IMR-90 (cell line): Measurements from ENCODE around the gene CEP55. TPM values are rescaled to one million over a fixed set of nuclear protein-coding genes. Genes with fewer than 3 reads are reported as not detected.

Experiments used
- ATAC-seq: fragments of 200-7000 bp; cut with Tn5 transposase; 2 replicates; pipeline ENCODE4 v1.9.1; 2020; ENCODE audit warnings: low read depth, mild to moderate bottlenecking, moderate library complexity
- BruUV-seq: library from RNA; stranded (reverse); fragments of 400-500 nt; replicated peaks from 2 replicates; lab custom pipeline; 2021; lab: Mats Ljungman, UMichigan
- CTCF ChIA-PET: fragments of 300-600 bp; formaldehyde crosslinking; extraction: SDS; loops from one replicate; lab custom pipeline; 2021; ENCODE audit warnings: antibody characterized with exemption; lab: Yijun Ruan, JAX
- POLR2A ChIA-PET: fragments of 300-600 bp; sonication (Branson Sonifier 250); formaldehyde crosslinking; loops from one replicate; lab custom pipeline; 2022; ENCODE audit warnings: antibody characterized with exemption; ENCODE audit not compliant: unreplicated experiment; lab: Charles Lee
- DNase-seq: peaks from one replicate; pipeline ENCODE4 v3.0.0; 2013
- H2AFZ ChIP-seq: replicated peaks from 2 replicates; pipeline ENCODE3; 2013; ENCODE audit warnings: low read length, mild to moderate bottlenecking; ENCODE audit not compliant: poor library complexity
- H2AK5ac ChIP-seq: 2 replicates; pipeline ENCODE4 v1.6.1; 2013; ENCODE audit warnings: low read depth, low read length, inconsistent platforms
- H2AK9ac ChIP-seq: replicated peaks from 2 replicates; pipeline ENCODE3; 2013; ENCODE audit warnings: mild to moderate bottlenecking, low read depth, low read length, moderate library complexity; ENCODE audit not compliant: poor library complexity
- H2BK120ac ChIP-seq: 2 replicates; pipeline ENCODE4 v1.6.1; 2013; ENCODE audit warnings: low read depth, low read length, inconsistent platforms
- H2BK15ac ChIP-seq: 3 replicates; pipeline ENCODE4 v1.6.1; 2013; ENCODE audit warnings: low read depth, low read length, inconsistent platforms
- H2BK20ac ChIP-seq: 2 replicates; pipeline ENCODE4 v1.6.1; 2013; ENCODE audit warnings: low read depth, mild to moderate bottlenecking, inconsistent platforms, low read length, moderate library complexity
- H2BK5ac ChIP-seq: 2 replicates; pipeline ENCODE4 v1.6.1; 2013; ENCODE audit warnings: mild to moderate bottlenecking, low read depth, low read length, inconsistent platforms; ENCODE audit not compliant: poor library complexity, severe bottlenecking
- H3K14ac ChIP-seq: replicated peaks from 2 replicates; pipeline ENCODE4 v1.6.1; 2013; ENCODE audit warnings: low read depth, low read length, inconsistent platforms
- H3K18ac ChIP-seq: 2 replicates; pipeline ENCODE4 v1.6.1; 2013; ENCODE audit warnings: low read depth, low read length, control low read depth
- H3K23ac ChIP-seq: 2 replicates; pipeline ENCODE4 v1.6.1; 2013; ENCODE audit warnings: low read depth, low read length, inconsistent platforms
- H3K27ac ChIP-seq: 2 replicates; pipeline ENCODE4 v1.5.1; 2013; ENCODE audit warnings: mild to moderate bottlenecking, control low read depth, low read length; ENCODE audit not compliant: insufficient read depth
- H3K27me3 ChIP-seq: 2 replicates; pipeline ENCODE4 v1.6.1; 2013; ENCODE audit warnings: low read length; ENCODE audit not compliant: control insufficient read depth, insufficient read depth
- H3K36me3 ChIP-seq: 2 replicates; pipeline ENCODE4 v1.6.1; 2013; ENCODE audit warnings: low read length, mixed read lengths; ENCODE audit not compliant: control insufficient read depth, insufficient read depth
- H3K4ac ChIP-seq: 2 replicates; pipeline ENCODE4 v1.6.1; 2013; ENCODE audit warnings: low read depth, low read length, inconsistent platforms
- H3K4me1 ChIP-seq: 2 replicates; pipeline ENCODE4 v1.6.1; 2013; ENCODE audit warnings: low read length, mixed read lengths; ENCODE audit not compliant: control insufficient read depth, insufficient read depth
- H3K4me2 ChIP-seq: 2 replicates; pipeline ENCODE4 v1.6.1; 2013; ENCODE audit warnings: low read depth, mild to moderate bottlenecking, control low read depth, low read length, moderate library complexity
- H3K4me3 ChIP-seq: 2 replicates; pipeline ENCODE4 v1.5.1; 2013; ENCODE audit warnings: low read depth, mild to moderate bottlenecking, control low read depth, low read length, moderate library complexity; ENCODE audit not compliant: insufficient read depth
- H3K56ac ChIP-seq: 2 replicates; pipeline ENCODE4 v1.6.1; 2013; ENCODE audit warnings: low read length, inconsistent platforms; ENCODE audit not compliant: insufficient read depth; ENCODE audit errors: extremely low read depth
- H3K79me1 ChIP-seq, 2 experiments: 2 replicates each; pipeline ENCODE4 v1.6.1; 2013; ENCODE audit warnings: low read length in 2 of 2, inconsistent platforms in 1 of 2, low read depth in 1 of 2
- H3K9ac ChIP-seq: 2 replicates; pipeline ENCODE4 v1.6.1; 2013; ENCODE audit warnings: low read depth, low read length, control low read depth
- H3K9me1 ChIP-seq: 2 replicates; pipeline ENCODE4 v1.6.1; 2013; ENCODE audit warnings: low read length, inconsistent platforms; ENCODE audit not compliant: insufficient read depth
- H3K9me3 ChIP-seq: 2 replicates; pipeline ENCODE4 v1.6.1; 2013; ENCODE audit warnings: low read length; ENCODE audit not compliant: control insufficient read depth, insufficient read depth
- H4K20me1 ChIP-seq: 2 replicates; pipeline ENCODE4 v1.6.1; 2013; ENCODE audit warnings: low read length, inconsistent platforms; ENCODE audit not compliant: insufficient read depth
- H4K5ac ChIP-seq: 2 replicates; pipeline ENCODE4 v1.6.1; 2013; ENCODE audit warnings: mild to moderate bottlenecking, low read depth, low read length, control low read depth
- H4K8ac ChIP-seq, 2 experiments: 2 replicates each; pipeline ENCODE4 v1.6.1; 2013; ENCODE audit warnings: low read depth in 2 of 2, low read length in 2 of 2, control low read depth in 1 of 2, inconsistent platforms in 1 of 2
- H4K91ac ChIP-seq: 2 replicates; pipeline ENCODE4 v1.6.1; 2013; ENCODE audit warnings: low read depth, low read length, inconsistent platforms; ENCODE audit not compliant: insufficient read depth
- CTCF ChIP-seq: conservative IDR thresholded peaks from 2 replicates; pipeline ENCODE4 v1.5.1; 2012; ENCODE audit warnings: mild to moderate bottlenecking, low read depth, low read length, improper control_type of control experiment
- ELK1 ChIP-seq: fragments of 150-350 bp; IDR thresholded peaks from 2 replicates; pipeline ENCODE4 v1.6.1; 2016; ENCODE audit warnings: low read depth, mild to moderate bottlenecking, low read length, moderate library complexity, borderline replicate concordance
- RCOR1 ChIP-seq: IDR thresholded peaks from 2 replicates; pipeline ENCODE4 v1.6.1; 2012; ENCODE audit warnings: mild to moderate bottlenecking, low read length, improper control_type of control experiment; ENCODE audit not compliant: insufficient replicate concordance
- SMC3 ChIP-seq: fragments of 150-350 bp; IDR thresholded peaks from 2 replicates; pipeline ENCODE4 v1.6.1; 2016; ENCODE audit warnings: low read depth, mild to moderate bottlenecking, antibody characterized with exemption, low read length, moderate library complexity
- WGBS, 2 experiments: methylation state at CpG; one replicate each; pipeline versions ENCODE4 v1.1.5 to v1.1.7; 2013; ENCODE audit warnings: missing lambda C conversion rate in 2 of 2; ENCODE audit not compliant: insufficient read length in 1 of 2; ENCODE audit errors: extremely low coverage in 2 of 2; 5-methylcytosine and 5-hydroxymethylcytosine counted together
- dilution Hi-C: fragments of 300-500 bp; cut with HindIII; formaldehyde crosslinking; loops from one replicate; pipeline ENCODE4 v1.14.3; 2018; ENCODE audit warnings: low sequenced_read_pairs; ENCODE audit not compliant: unreplicated experiment
- in situ Hi-C: fragments of 300-500 bp; cut with MboI; formaldehyde crosslinking; loops from 3 replicates; pipeline ENCODE4 v1.14.3; 2019; ENCODE audit warnings: low sequenced_read_pairs, inconsistent platforms, mixed read lengths
- intact Hi-C: fragments of 100-400 bp; cut with micrococcal nuclease; formaldehyde crosslinking; loops from 2 replicates; pipeline ENCODE4 v1.10.0; 2022
- polyA plus RNA-seq, 3 experiments: library from polyadenylated mRNA; depleted of rRNA; stranded (reverse); fragments of >200 nt; gene quantifications; 2 replicates each; pipeline ENCODE4 v1.2.3, GENCODE V29; 2012; ENCODE audit warnings: low replicate concordance in 1 of 3
- total RNA-seq: library from RNA; depleted of rRNA; stranded (reverse); fragments of >200 nt; gene quantifications from 2 replicates; pipeline ENCODE4 v1.2.3, GENCODE V29; 2012

The CEP55 gene
- total and polyA plus RNA-seq, 2 of the 4 experiments (the other 2 are of a cell fraction): 15.7 to 23.5 TPM

- POLR2A ChIA-PET: interaction anchor here (1.0 kb wide), 1 partner anchor 11 kb away, joined by 3 read pairs; no protein-coding TSS in a partner anchor
Measured at GRCh38 chr10:93476756-93477155, 19.7 kb upstream of the CEP55 start.

More at GRCh38 chr10:93476756-93477155, 19.7 kb upstream of the CEP55 start:
- H3K4me3 ChIP-seq: no peak overlapping the region
- H4K20me1 ChIP-seq: peaks cover 4% of the 10 kb centered on the region; the same call in 1 of the 2 replicates
- H3K27me3 ChIP-seq: no peaks in the 10 kb centered on the region
- H3K9ac ChIP-seq: no peak overlapping the region
- CTCF ChIA-PET: no interaction called here
- no peak for DNase-seq
- no peak overlapping the region for H2BK120ac ChIP-seq
- H2AK5ac ChIP-seq: no peak overlapping the region
- H2BK5ac ChIP-seq: peak overlapping the region; percentile 76
- no peak for ATAC-seq
- H3K4me2 ChIP-seq: peak overlapping the region; percentile 7; the same call in 1 of the 2 replicates
- H2AFZ ChIP-seq: no peak overlapping the region
- H3K23ac ChIP-seq: no peak overlapping the region
- no peak overlapping the region; a peak in 1 of 4 replicates for H4K8ac ChIP-seq
- peaks cover 4 to 36% of the 10 kb centered on the region in 2 experiments for H3K79me1 ChIP-seq
- H3K4ac ChIP-seq: peak overlapping the region; percentile 40; the same call in 1 of the 2 replicates
- H2BK20ac ChIP-seq: no peak overlapping the region
- peaks cover 26% of the 10 kb centered on the region for H3K4me1 ChIP-seq
- H3K27ac ChIP-seq: no peak overlapping the region
- H3K14ac ChIP-seq: peak overlapping the region; percentile 17; the same call in 1 of the 2 replicates
- no peak overlapping the region for H3K56ac ChIP-seq
- no peak overlapping the region; the same call in 1 of the 2 replicates for H4K5ac ChIP-seq
- H3K9me1 ChIP-seq: peaks cover 17% of the 10 kb centered on the region
- no peaks in the 10 kb centered on the region for H3K9me3 ChIP-seq
- TF ChIP-seq CTCF (no peak), ELK1 (no peak), RCOR1 (no peak), SMC3 (no peak)
- intact Hi-C loops: no loop called here
- no peak overlapping the region for H2BK15ac ChIP-seq
- no CpG with 5 or more reads among the region's 2 CpGs for WGBS, 2 experiments
- H4K91ac ChIP-seq: no peak overlapping the region
- in situ Hi-C loops: no loop called here
- no TSS peak for BruUV-seq
- peaks cover 13% of the 10 kb centered on the region for H3K36me3 ChIP-seq
- dilution Hi-C loops: no loop called here
- H2AK9ac ChIP-seq: no peak overlapping the region
- H3K18ac ChIP-seq: peak overlapping the region; percentile 27; the same call in 1 of the 2 replicates
